ENCODE measurements around the gene PARD3.
"Not testable (repeated sequence)": the region's sequence is repeated elsewhere in the genome, so short reads cannot be mapped to it uniquely, and the experiment has no call there.

PARD3 gene

GRCh38 chr10:34850036-34850435, 34.9 kb upstream of the PARD3 start:
- TF ChIP-seq EZH2phosphoT487 (IDR thresholded peaks at IDR 0.05; ENCODE audit: borderline replicate concordance, low read length) (no peak), CTCF (IDR thresholded peaks at IDR 0.05; ENCODE audit: low read depth, low read length, poor library complexity, severe bottlenecking) (no peak)
- H3K9me2 ChIP-seq (replicated peaks; ENCODE audit: control insufficient read depth, low read length) = no peaks in the 10 kb centered on the region
- no peak overlapping the region for H3K27ac ChIP-seq (ENCODE audit: low read depth, low read length)
- H3K4me1 ChIP-seq (ENCODE audit: control insufficient read depth, low read length) = no peaks in the 10 kb centered on the region
- no peaks in the 10 kb centered on the region for H3K36me3 ChIP-seq (ENCODE audit: control insufficient read depth, low read length)
- no peaks in the 10 kb centered on the region for H3K79me2 ChIP-seq (ENCODE audit: control insufficient read depth, low read length)
- no peaks in the 10 kb centered on the region for H3K27me3 ChIP-seq (ENCODE audit: control insufficient read depth, low read length)
- H3F3A ChIP-seq (ENCODE audit: control insufficient read depth, insufficient read depth) = no peaks in the 10 kb centered on the region
- H4K20me1 ChIP-seq (ENCODE audit: control insufficient read depth, insufficient read depth, low read depth, low read length) = no peaks in the 10 kb centered on the region
- no peak overlapping the region for H3K4me3 ChIP-seq (ENCODE audit: low read length)
- no peaks in the 10 kb centered on the region for H3K9me3 ChIP-seq (ENCODE audit: control insufficient read depth, insufficient read depth, low read length)
- no peak overlapping the region for H3K4me2 ChIP-seq (ENCODE audit: low read length)

GRCh38 chr10:34845070-34845469, 30.0 kb upstream of the PARD3 start:
- H3F3A ChIP-seq (ENCODE audit: control insufficient read depth, insufficient read depth) = no peaks in the 10 kb centered on the region

DNA sequence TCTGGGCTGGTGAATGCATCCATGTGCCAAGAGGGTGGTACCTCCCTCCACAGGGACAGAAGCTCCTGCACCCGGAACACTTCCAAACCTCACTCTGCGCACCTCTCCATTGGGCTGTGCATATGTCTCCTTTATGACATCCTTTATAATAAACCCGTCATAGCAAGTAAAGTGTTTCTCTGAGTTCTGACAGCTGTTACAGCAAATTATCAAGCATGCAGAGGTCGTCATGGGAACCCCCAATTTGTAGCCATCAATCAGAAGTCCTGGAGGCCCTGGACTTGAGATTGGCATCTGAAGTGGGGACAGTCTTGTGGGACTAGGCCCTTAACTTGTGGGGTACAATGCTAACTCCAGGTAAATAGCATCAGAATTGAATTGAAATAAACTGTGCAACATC, 29.4 kb upstream of the PARD3 start:
- Histone ChIP-seq H3K27me3 (ENCODE audit: control insufficient read depth, low read length) (no peaks in the 10 kb centered on the region), H3K79me2 (ENCODE audit: control insufficient read depth, low read length) (no peaks in the 10 kb centered on the region), H3K4me1 (ENCODE audit: control insufficient read depth, low read length) (no peaks in the 10 kb centered on the region), H3F3A (ENCODE audit: control insufficient read depth, insufficient read depth) (no peaks in the 10 kb centered on the region), H3K9me3 (ENCODE audit: control insufficient read depth, insufficient read depth, low read length) (no peaks in the 10 kb centered on the region), H3K9me2 (replicated peaks; ENCODE audit: control insufficient read depth, low read length) (no peaks in the 10 kb centered on the region), H3K36me3 (ENCODE audit: control insufficient read depth, low read length) (no peaks in the 10 kb centered on the region), H4K20me1 (ENCODE audit: control insufficient read depth, insufficient read depth, low read depth, low read length) (no peaks in the 10 kb centered on the region), H3K27ac (ENCODE audit: low read depth, low read length) (no peak overlapping the region), H3K4me3 (ENCODE audit: low read length) (no peak overlapping the region), H3K4me2 (ENCODE audit: low read length) (no peak overlapping the region)
- TF ChIP-seq CTCF (IDR thresholded peaks at IDR 0.05; ENCODE audit: low read depth, low read length, poor library complexity, severe bottlenecking) (no peak), EZH2phosphoT487 (IDR thresholded peaks at IDR 0.05; ENCODE audit: borderline replicate concordance, low read length) (no peak)

More at GRCh38 chr10:34845070-34845469, 30.0 kb upstream of the PARD3 start:
- H3K4me3 ChIP-seq (ENCODE audit: low read length) = no peak overlapping the region
- H3K79me2 ChIP-seq (ENCODE audit: control insufficient read depth, low read length) = no peaks in the 10 kb centered on the region
- no peaks in the 10 kb centered on the region for H3K36me3 ChIP-seq (ENCODE audit: control insufficient read depth, low read length)
- TF ChIP-seq EZH2phosphoT487 (IDR thresholded peaks at IDR 0.05; ENCODE audit: borderline replicate concordance, low read length) (no peak), CTCF (IDR thresholded peaks at IDR 0.05; ENCODE audit: low read depth, low read length, poor library complexity, severe bottlenecking) (no peak)
- no peak overlapping the region for H3K27ac ChIP-seq (ENCODE audit: low read depth, low read length)
- no peaks in the 10 kb centered on the region for H3K27me3 ChIP-seq (ENCODE audit: control insufficient read depth, low read length)
- no peaks in the 10 kb centered on the region for H3K9me3 ChIP-seq (ENCODE audit: control insufficient read depth, insufficient read depth, low read length)
- no peaks in the 10 kb centered on the region for H3K9me2 ChIP-seq (replicated peaks; ENCODE audit: control insufficient read depth, low read length)
- no peaks in the 10 kb centered on the region for H4K20me1 ChIP-seq (ENCODE audit: control insufficient read depth, insufficient read depth, low read depth, low read length)
- no peaks in the 10 kb centered on the region for H3K4me1 ChIP-seq (ENCODE audit: control insufficient read depth, low read length)
- no peak overlapping the region for H3K4me2 ChIP-seq (ENCODE audit: low read length)

DNA sequence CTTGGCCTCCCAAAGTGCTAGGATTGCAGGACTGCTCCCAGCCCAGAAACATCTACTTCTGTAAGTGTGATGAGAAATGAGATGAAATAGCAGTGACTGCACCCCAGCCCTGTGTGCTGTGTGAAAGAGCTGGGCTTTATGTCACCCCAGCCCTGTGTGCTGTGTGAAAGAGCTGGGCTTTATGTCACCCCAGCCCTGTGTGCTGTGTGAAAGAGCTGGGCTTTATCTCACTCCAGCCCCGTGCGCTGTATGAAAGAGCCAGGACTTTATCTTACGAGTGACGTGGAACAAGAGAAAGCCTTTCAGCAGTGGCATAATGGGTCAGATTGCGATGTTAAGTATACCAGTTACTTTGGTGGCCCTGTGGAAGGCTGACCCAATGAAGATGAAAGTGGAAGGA, 28.4 kb upstream of the PARD3 start:
- not testable (repeated sequence) for H3K4me1 ChIP-seq (ENCODE audit: control insufficient read depth, low read length); H3K27ac ChIP-seq (ENCODE audit: low read depth, low read length); H3K4me3 ChIP-seq (ENCODE audit: low read length); H3K4me2 ChIP-seq (ENCODE audit: low read length); H3K9me2 ChIP-seq (replicated peaks; ENCODE audit: control insufficient read depth, low read length); H4K20me1 ChIP-seq (ENCODE audit: control insufficient read depth, insufficient read depth, low read depth, low read length); H3K36me3 ChIP-seq (ENCODE audit: control insufficient read depth, low read length); H3K27me3 ChIP-seq (ENCODE audit: control insufficient read depth, low read length); H3F3A ChIP-seq (ENCODE audit: control insufficient read depth, insufficient read depth); H3K79me2 ChIP-seq (ENCODE audit: control insufficient read depth, low read length); H3K9me3 ChIP-seq (ENCODE audit: control insufficient read depth, insufficient read depth, low read length)
